ENCODE data around the gene RAPGEF5. TPM values are rescaled to one million over a fixed set of nuclear protein-coding genes. Genes with fewer than 3 reads are reported as not detected.

Gene RAPGEF5
- total and polyA plus RNA-seq, 4 experiments from 2014 or later = not detected

- intact Hi-C loops (cut with micrococcal nuclease) = no loop called here
- H3K27me3 ChIP-seq (ENCODE audit: insufficient read depth, low read length) = no peaks in the 10 kb centered on the region
- no peaks in the 10 kb centered on the region for H3K9me3 ChIP-seq (ENCODE audit: control insufficient read depth in 1 of 2, low read length in 2 of 2)
- H3K4me3 ChIP-seq (ENCODE audit: low read length in 2 of 2) = no peak overlapping the region
- peaks cover 0 to 5% (median 2%) of the 10 kb centered on the region in 8 donors for H3K9me3 Mint-ChIP-seq
- no peaks in the 10 kb centered on the region for H3K36me3 ChIP-seq (ENCODE audit: insufficient read depth, low read length)
- H3K27me3 Mint-ChIP-seq = peaks cover 6 to 8% of the 10 kb centered on the region in 2 donors
- H3K4me3 Mint-ChIP-seq = no peak overlapping the region
- ChIA-PET POLR2A (ENCODE audit: partially characterized antibody) (no interaction called here), CTCF (ENCODE audit: partially characterized antibody) (interaction anchor here (0.8 kb wide), 1 partner anchor 9 kb away, joined by 3 read pairs; no protein-coding TSS in a partner anchor)
- H3K4me1 Mint-ChIP-seq = no peaks in the 10 kb centered on the region
- no peak overlapping the region for H3K27ac ChIP-seq (ENCODE audit: low read depth, low read length)
- H3K4me1 ChIP-seq (ENCODE audit: insufficient read depth, low read length) = no peaks in the 10 kb centered on the region
- no peak for DNase-seq
- no peak overlapping the region for H3K27ac Mint-ChIP-seq
- no peaks in the 10 kb centered on the region for H3K36me3 Mint-ChIP-seq
Measured at GRCh38 chr7:22307816-22308215, 49.1 kb downstream of the RAPGEF5 start.

- Mint-ChIP-seq H3K4me3 (no peak overlapping the region), H3K4me1 (no peaks in the 10 kb centered on the region), H3K9me3 (peaks cover 0 to 5% (median 2%) of the 10 kb centered on the region in 8 donors), H3K27ac (no peak overlapping the region), H3K27me3 (peaks cover 8 to 9% of the 10 kb centered on the region in 2 donors), H3K36me3 (no peaks in the 10 kb centered on the region)
- intact Hi-C loops (cut with micrococcal nuclease) = no loop called here
- no peaks in the 10 kb centered on the region for H3K4me1 ChIP-seq (ENCODE audit: insufficient read depth, low read length)
- DNase-seq = no peak
- no peaks in the 10 kb centered on the region for H3K9me3 ChIP-seq (ENCODE audit: control insufficient read depth in 1 of 2, low read length in 2 of 2)
- ChIA-PET POLR2A (ENCODE audit: partially characterized antibody) (no interaction called here), CTCF (ENCODE audit: partially characterized antibody) (no interaction called here)
- no peak overlapping the region for H3K27ac ChIP-seq (ENCODE audit: low read depth, low read length)
- H3K36me3 ChIP-seq (ENCODE audit: insufficient read depth, low read length) = no peaks in the 10 kb centered on the region
- no peak overlapping the region for H3K4me3 ChIP-seq (ENCODE audit: low read length in 2 of 2)
- no peaks in the 10 kb centered on the region for H3K27me3 ChIP-seq (ENCODE audit: insufficient read depth, low read length)
Measured at GRCh38 chr7:22305706-22306105, 51.2 kb downstream of the RAPGEF5 start.

DNA sequence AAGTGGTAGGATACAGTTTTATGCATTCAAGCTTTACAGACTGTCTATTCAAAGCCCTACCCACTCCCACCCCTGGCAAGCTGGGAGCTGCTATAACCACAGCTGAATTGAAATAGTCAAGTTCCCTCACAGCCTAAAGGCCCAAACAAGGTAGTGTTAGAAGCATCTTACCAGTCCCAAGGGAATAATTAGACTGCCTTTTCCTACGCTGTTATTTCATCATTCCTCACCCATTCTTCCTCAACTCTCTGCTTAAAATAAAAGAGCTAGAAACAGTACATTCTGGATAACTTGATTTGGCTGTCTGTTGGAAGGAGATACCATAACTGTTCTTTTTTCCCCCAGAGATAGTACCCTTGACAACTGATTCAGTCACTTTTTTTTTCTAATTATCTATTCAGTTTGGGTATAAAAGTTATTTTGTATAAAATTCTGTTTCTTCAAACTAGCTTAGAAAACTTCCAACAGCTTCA, 54.0 kb downstream of the RAPGEF5 start:
- intact Hi-C loops (cut with micrococcal nuclease) = no loop called here
- Mint-ChIP-seq H3K4me1 (no peaks in the 10 kb centered on the region), H3K4me3 (no peak overlapping the region), H3K27ac (no peak overlapping the region), H3K27me3 (peaks cover 9 to 11% of the 10 kb centered on the region in 2 donors), H3K9me3 (peaks cover 0 to 5% (median 1%) of the 10 kb centered on the region in 8 donors), H3K36me3 (no peaks in the 10 kb centered on the region)
- DNase-seq = no peak
- no peaks in the 10 kb centered on the region for H3K27me3 ChIP-seq (ENCODE audit: insufficient read depth, low read length)
- H3K4me3 ChIP-seq (ENCODE audit: low read length in 2 of 2) = no peak overlapping the region
- POLR2A ChIA-PET (ENCODE audit: partially characterized antibody) = no interaction called here
- no peaks in the 10 kb centered on the region for H3K4me1 ChIP-seq (ENCODE audit: insufficient read depth, low read length)
- CTCF ChIA-PET (ENCODE audit: partially characterized antibody) = no interaction called here
- H3K9me3 ChIP-seq (ENCODE audit: control insufficient read depth in 1 of 2, low read length in 2 of 2) = no peaks in the 10 kb centered on the region
- H3K27ac ChIP-seq (ENCODE audit: low read depth, low read length) = no peak overlapping the region
- H3K36me3 ChIP-seq (ENCODE audit: insufficient read depth, low read length) = no peaks in the 10 kb centered on the region

GRCh38 chr7:22302193-22302592, 54.8 kb downstream of the RAPGEF5 start:
- peaks cover 9 to 11% of the 10 kb centered on the region in 2 donors for H3K27me3 Mint-ChIP-seq
- ChIA-PET CTCF (ENCODE audit: partially characterized antibody) (no interaction called here), POLR2A (ENCODE audit: partially characterized antibody) (no interaction called here)
- H3K4me1 Mint-ChIP-seq = no peaks in the 10 kb centered on the region
- H3K4me3 Mint-ChIP-seq = no peak overlapping the region
- Histone ChIP-seq H3K27ac (ENCODE audit: low read depth, low read length) (no peak overlapping the region), H3K9me3 (ENCODE audit: control insufficient read depth in 1 of 2, low read length in 2 of 2) (no peaks in the 10 kb centered on the region), H3K27me3 (ENCODE audit: insufficient read depth, low read length) (no peaks in the 10 kb centered on the region), H3K4me1 (ENCODE audit: insufficient read depth, low read length) (no peaks in the 10 kb centered on the region), H3K36me3 (ENCODE audit: insufficient read depth, low read length) (no peaks in the 10 kb centered on the region), H3K4me3 (ENCODE audit: low read length in 2 of 2) (no peak overlapping the region)
- DNase-seq = no peak
- peaks cover 0 to 5% (median 1%) of the 10 kb centered on the region in 8 donors for H3K9me3 Mint-ChIP-seq
- intact Hi-C loops (cut with micrococcal nuclease) = no loop called here
- no peak overlapping the region for H3K27ac Mint-ChIP-seq
- no peaks in the 10 kb centered on the region for H3K36me3 Mint-ChIP-seq

GRCh38 chr7:22301790-22302189, 55.2 kb downstream of the RAPGEF5 start:
- Mint-ChIP-seq H3K9me3 (peaks cover 0 to 3% (median 0%) of the 10 kb centered on the region in 8 donors), H3K27ac (no peak overlapping the region), H3K36me3 (no peaks in the 10 kb centered on the region), H3K4me1 (no peaks in the 10 kb centered on the region), H3K4me3 (no peak overlapping the region), H3K27me3 (peaks cover 8 to 9% of the 10 kb centered on the region in 2 donors)
- Histone ChIP-seq H3K27me3 (ENCODE audit: insufficient read depth, low read length) (no peaks in the 10 kb centered on the region), H3K27ac (ENCODE audit: low read depth, low read length) (no peak overlapping the region), H3K4me1 (ENCODE audit: insufficient read depth, low read length) (no peaks in the 10 kb centered on the region), H3K36me3 (ENCODE audit: insufficient read depth, low read length) (no peaks in the 10 kb centered on the region), H3K4me3 (ENCODE audit: low read length in 2 of 2) (no peak overlapping the region), H3K9me3 (ENCODE audit: control insufficient read depth in 1 of 2, low read length in 2 of 2) (no peaks in the 10 kb centered on the region)
- no peak for DNase-seq
- POLR2A ChIA-PET (ENCODE audit: partially characterized antibody) = no interaction called here
- intact Hi-C loops (cut with micrococcal nuclease) = no loop called here
- CTCF ChIA-PET (ENCODE audit: partially characterized antibody) = no interaction called here

DNA sequence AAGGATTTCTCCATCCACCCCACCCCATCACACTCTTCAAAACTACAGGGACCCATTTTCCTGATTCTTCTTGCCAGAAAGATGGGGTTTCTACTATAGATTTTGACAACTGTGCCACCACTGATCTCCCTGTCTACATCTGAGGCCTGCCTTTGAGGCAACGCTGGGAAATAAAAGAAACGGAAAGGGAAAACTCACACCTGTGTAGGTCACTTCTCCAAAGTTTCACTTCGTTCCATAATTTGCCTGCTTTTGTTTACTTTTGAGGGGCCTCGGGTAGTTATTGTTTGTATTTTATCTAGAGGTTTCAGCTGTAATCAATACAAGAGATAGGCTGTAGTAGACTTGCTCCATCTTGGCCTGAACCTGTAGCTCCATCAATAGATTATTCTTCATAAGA, 56.1 kb downstream of the RAPGEF5 start:
- Mint-ChIP-seq H3K27me3 (peaks cover 7 to 9% of the 10 kb centered on the region in 2 donors), H3K4me3 (no peak overlapping the region), H3K36me3 (no peaks in the 10 kb centered on the region), H3K27ac (peak overlapping the region in 1 of 7 donors; percentile 10), H3K4me1 (no peaks in the 10 kb centered on the region), H3K9me3 (peaks cover 0 to 2% (median 0%) of the 10 kb centered on the region in 8 donors)
- no peaks in the 10 kb centered on the region for H3K36me3 ChIP-seq (ENCODE audit: insufficient read depth, low read length)
- POLR2A ChIA-PET (ENCODE audit: partially characterized antibody) = no interaction called here
- no peaks in the 10 kb centered on the region for H3K9me3 ChIP-seq (ENCODE audit: control insufficient read depth in 1 of 2, low read length in 2 of 2)
- H3K27ac ChIP-seq (ENCODE audit: low read depth, low read length) = no peak overlapping the region
- H3K4me1 ChIP-seq (ENCODE audit: insufficient read depth, low read length) = no peaks in the 10 kb centered on the region
- no peak overlapping the region for H3K4me3 ChIP-seq (ENCODE audit: low read length in 2 of 2)
- intact Hi-C loops (cut with micrococcal nuclease) = no loop called here
- no peaks in the 10 kb centered on the region for H3K27me3 ChIP-seq (ENCODE audit: insufficient read depth, low read length)
- DNase-seq = no peak
- CTCF ChIA-PET (ENCODE audit: partially characterized antibody) = no interaction called here

DNA sequence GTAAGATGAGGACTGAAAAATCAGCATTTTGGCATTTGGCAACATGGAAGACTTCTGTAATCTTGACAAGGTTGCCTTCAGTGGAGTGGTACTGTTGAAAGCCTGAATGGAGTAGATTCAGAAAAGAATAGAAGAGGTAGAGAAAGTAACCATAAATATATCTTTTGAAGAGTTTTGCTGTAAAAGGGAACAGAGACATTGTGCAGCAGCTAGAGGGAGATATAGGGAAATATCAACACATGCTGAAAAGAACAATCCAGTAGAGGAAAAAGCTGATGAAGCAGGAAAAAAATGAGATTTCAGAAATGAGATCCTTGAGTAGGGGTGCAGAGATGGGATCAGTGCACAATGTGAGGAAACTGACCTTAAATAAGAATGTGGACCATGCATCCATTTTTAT, 60.0 kb downstream of the RAPGEF5 start:
- Mint-ChIP-seq H3K27me3 (peaks cover 3 to 10% of the 10 kb centered on the region in 2 donors), H3K4me1 (no peaks in the 10 kb centered on the region), H3K4me3 (no peak overlapping the region), H3K27ac (no peak overlapping the region), H3K9me3 (peaks cover 0 to 1% (median 0%) of the 10 kb centered on the region in 8 donors), H3K36me3 (no peaks in the 10 kb centered on the region)
- DNase-seq = no peak
- no peaks in the 10 kb centered on the region for H3K9me3 ChIP-seq (ENCODE audit: control insufficient read depth in 1 of 2, low read length in 2 of 2)
- POLR2A ChIA-PET (ENCODE audit: partially characterized antibody) = no interaction called here
- intact Hi-C loops (cut with micrococcal nuclease) = no loop called here
- no peaks in the 10 kb centered on the region for H3K4me1 ChIP-seq (ENCODE audit: insufficient read depth, low read length)
- CTCF ChIA-PET (ENCODE audit: partially characterized antibody) = no interaction called here
- H3K36me3 ChIP-seq (ENCODE audit: insufficient read depth, low read length) = no peaks in the 10 kb centered on the region
- no peak overlapping the region for H3K4me3 ChIP-seq (ENCODE audit: low read length in 2 of 2)
- H3K27ac ChIP-seq (ENCODE audit: low read depth, low read length) = no peak overlapping the region
- H3K27me3 ChIP-seq (ENCODE audit: insufficient read depth, low read length) = no peaks in the 10 kb centered on the region

GRCh38 chr7:22296265-22296566, 60.7 kb downstream of the RAPGEF5 start:
- ChIA-PET CTCF (ENCODE audit: partially characterized antibody) (no interaction called here), POLR2A (ENCODE audit: partially characterized antibody) (no interaction called here)
- H3K4me3 ChIP-seq (ENCODE audit: low read length in 2 of 2) = no peak overlapping the region
- intact Hi-C loops (cut with micrococcal nuclease) = no loop called here
- DNase-seq = no peak
- H3K4me1 Mint-ChIP-seq = no peaks in the 10 kb centered on the region
- H3K36me3 Mint-ChIP-seq = no peaks in the 10 kb centered on the region
- no peaks in the 10 kb centered on the region for H3K9me3 ChIP-seq (ENCODE audit: control insufficient read depth in 1 of 2, low read length in 2 of 2)
- H3K27me3 ChIP-seq (ENCODE audit: insufficient read depth, low read length) = no peaks in the 10 kb centered on the region
- no peaks in the 10 kb centered on the region for H3K36me3 ChIP-seq (ENCODE audit: insufficient read depth, low read length)
- peaks cover 3 to 10% of the 10 kb centered on the region in 2 donors for H3K27me3 Mint-ChIP-seq
- no peak overlapping the region for H3K4me3 Mint-ChIP-seq
- peaks cover 0 to 1% (median 0%) of the 10 kb centered on the region in 8 donors for H3K9me3 Mint-ChIP-seq
- H3K4me1 ChIP-seq (ENCODE audit: insufficient read depth, low read length) = no peaks in the 10 kb centered on the region
- no peak overlapping the region for H3K27ac ChIP-seq (ENCODE audit: low read depth, low read length)
- peak overlapping the region in 1 of 7 donors; percentile 38 for H3K27ac Mint-ChIP-seq
